Lung (tissue), 12 donors: ENCODE measurements around the gene TCP10L. TPM values are rescaled to one million over a fixed set of nuclear protein-coding genes. Genes with fewer than 3 reads are reported as not detected.

Source experiments
- ATAC-seq: fragments of 200-7000 bp; cut with Tn5 transposase; one replicate; pipeline ENCODE4 v1.9.1; 2020; ENCODE audit warnings: moderate number of reproducible peaks; ENCODE audit not compliant: insufficient read depth, low FRiP score
- DNase-seq, 3 donors: peaks; one replicate each; pipeline ENCODE4 v3.0.0-alpha.2; 2013 to 2017
- H3K27ac ChIP-seq, 2 donors: one replicate each; pipeline ENCODE4 v1.5.1; 2013; ENCODE audit warnings: mild to moderate bottlenecking in 2 of 2, moderate library complexity in 2 of 2, control low read depth in 1 of 2, inconsistent platforms in 1 of 2, low read depth in 1 of 2, low read length in 1 of 2
- H3K27me3 ChIP-seq, 3 donors: one replicate each; pipeline ENCODE4 v1.5.1; 2013; ENCODE audit warnings: low read length in 2 of 3; ENCODE audit not compliant: control insufficient read depth in 3 of 3, insufficient read depth in 3 of 3
- H3K36me3 ChIP-seq, 4 donors: one replicate each; pipeline ENCODE4 v1.5.1; 2013; ENCODE audit warnings: low read length in 4 of 4, mild to moderate bottlenecking in 1 of 4, moderate library complexity in 1 of 4; ENCODE audit not compliant: control insufficient read depth in 4 of 4, insufficient read depth in 4 of 4
- H3K4me1 ChIP-seq, 5 donors: one replicate each; pipeline ENCODE4 v1.5.1; 2013; ENCODE audit warnings: low read length in 5 of 5, mild to moderate bottlenecking in 2 of 5, moderate library complexity in 1 of 5; ENCODE audit not compliant: control insufficient read depth in 5 of 5, insufficient read depth in 5 of 5
- H3K4me3 ChIP-seq: one replicate; pipeline ENCODE4 v1.5.1; 2013; ENCODE audit warnings: mild to moderate bottlenecking, control low read depth, moderate library complexity
- H3K9ac ChIP-seq, 2 donors: one replicate each; pipeline ENCODE4 v1.5.1; 2013; ENCODE audit warnings: low read length in 2 of 2, control low read depth in 1 of 2; ENCODE audit not compliant: insufficient read depth in 1 of 2
- H3K9me3 ChIP-seq, 4 donors: one replicate each; pipeline ENCODE4 v1.5.1; 2013; ENCODE audit warnings: low read length in 3 of 4, mild to moderate bottlenecking in 1 of 4, moderate library complexity in 1 of 4; ENCODE audit not compliant: control insufficient read depth in 4 of 4, insufficient read depth in 3 of 4
- WGBS, 2 donors: extraction: QIAGEN DNeasy Blood & Tissue Kit; methylation state at CpG; one replicate each; pipeline ENCODE4 v1.1.7; 2013; 5-methylcytosine and 5-hydroxymethylcytosine counted together
- polyA plus RNA-seq, 2 donors: library from polyadenylated mRNA; stranded (reverse); fragments of 200-250 nt; gene quantifications; one replicate each; pipeline ENCODE4 v1.2.1, GENCODE V29; 2013
- total RNA-seq, 2 donors: library from RNA; depleted of rRNA in 1 of 2; stranded (reverse); fragments of >200 nt in 1 of 2; gene quantifications; one replicate each; pipeline ENCODE4 v1.2.1, GENCODE V29; 2014 to 2021
- TF ChIP-seq, protein P1 (sequence below): IDR thresholded peaks from 2 replicates; pipeline ENCODE4 v1.5.1; 2012; ENCODE audit warnings: mild to moderate bottlenecking; ENCODE audit errors: control extremely low read depth, extremely low read depth
- donor health status: control.
- donor health status: control.
- donor health status: Bipolar disorder and iron deficiency.
- donor health status: healthy.
- donor health status: DM: yes; HTN: yes; CAD: no.

The TCP10L gene
- total and polyA plus RNA-seq, 4 donors, result 0.25 to 0.71 (median 0.54) TPM

DNA sequence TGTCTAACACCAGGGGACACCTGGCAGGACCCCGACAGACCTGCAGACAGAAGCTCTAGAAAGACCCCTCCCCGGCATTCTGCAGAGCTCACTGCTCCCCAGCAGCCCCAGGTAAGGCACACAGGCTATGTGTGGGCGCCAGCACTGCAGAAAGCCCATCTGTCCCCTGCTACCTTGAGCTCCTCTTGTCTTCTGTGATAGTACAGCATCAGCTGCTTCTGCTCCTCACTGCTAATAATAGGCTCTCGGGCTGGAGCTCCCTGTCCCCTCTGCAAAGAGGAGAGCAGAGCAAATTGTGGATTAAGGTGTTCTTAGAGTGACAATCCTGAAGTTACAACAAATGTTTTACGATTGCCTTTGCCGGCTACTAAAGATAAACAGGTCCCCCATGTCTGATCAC, 16.8 kb upstream of the TCP10L start:
- 95% methylated on average over 6 of the region's 6 CpGs for WGBS, 2 donors
- TF ChIP-seq, protein P1, sequence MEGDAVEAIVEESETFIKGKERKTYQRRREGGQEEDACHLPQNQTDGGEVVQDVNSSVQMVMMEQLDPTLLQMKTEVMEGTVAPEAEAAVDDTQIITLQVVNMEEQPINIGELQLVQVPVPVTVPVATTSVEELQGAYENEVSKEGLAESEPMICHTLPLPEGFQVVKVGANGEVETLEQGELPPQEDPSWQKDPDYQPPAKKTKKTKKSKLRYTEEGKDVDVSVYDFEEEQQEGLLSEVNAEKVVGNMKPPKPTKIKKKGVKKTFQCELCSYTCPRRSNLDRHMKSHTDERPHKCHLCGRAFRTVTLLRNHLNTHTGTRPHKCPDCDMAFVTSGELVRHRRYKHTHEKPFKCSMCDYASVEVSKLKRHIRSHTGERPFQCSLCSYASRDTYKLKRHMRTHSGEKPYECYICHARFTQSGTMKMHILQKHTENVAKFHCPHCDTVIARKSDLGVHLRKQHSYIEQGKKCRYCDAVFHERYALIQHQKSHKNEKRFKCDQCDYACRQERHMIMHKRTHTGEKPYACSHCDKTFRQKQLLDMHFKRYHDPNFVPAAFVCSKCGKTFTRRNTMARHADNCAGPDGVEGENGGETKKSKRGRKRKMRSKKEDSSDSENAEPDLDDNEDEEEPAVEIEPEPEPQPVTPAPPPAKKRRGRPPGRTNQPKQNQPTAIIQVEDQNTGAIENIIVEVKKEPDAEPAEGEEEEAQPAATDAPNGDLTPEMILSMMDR, result no peak
- Histone ChIP-seq H3K36me3 (peaks cover 13 to 46% (median 30%) of the 10 kb centered on the region in 4 donors), H3K4me3 (no peak overlapping the region), H3K9ac (no peak overlapping the region), H3K9me3 (peaks cover 0 to 2% (median 0%) of the 10 kb centered on the region in 4 donors), H3K27ac (no peak overlapping the region), H3K27me3 (no peaks in the 10 kb centered on the region), H3K4me1 (peaks cover 0 to 2% (median 0%) of the 10 kb centered on the region in 5 donors)
- DNase-seq, result no peak
- no peak for ATAC-seq

- Histone ChIP-seq H3K9me3 (peaks cover 0 to 2% (median 0%) of the 10 kb centered on the region in 4 donors), H3K9ac (no peak overlapping the region), H3K27me3 (no peaks in the 10 kb centered on the region), H3K27ac (no peak overlapping the region), H3K36me3 (peaks cover 9 to 32% (median 22%) of the 10 kb centered on the region in 4 donors), H3K4me1 (peaks cover 0 to 2% (median 0%) of the 10 kb centered on the region in 5 donors), H3K4me3 (no peak overlapping the region)
- 91 to 94% methylated on average over 8 of the region's 8 CpGs for WGBS, 2 donors
- ATAC-seq (no peak), DNase-seq (no peak)
- TF ChIP-seq, protein P1, result no peak
These were observed 14.2 kb upstream of the TCP10L start for GRCh38 chr21:32599526-32599925.

- no peak for ATAC-seq
- Histone ChIP-seq H3K27ac (no peak overlapping the region), H3K27me3 (no peaks in the 10 kb centered on the region), H3K36me3 (peaks cover 9 to 28% (median 19%) of the 10 kb centered on the region in 4 donors), H3K4me3 (no peak overlapping the region), H3K4me1 (peaks cover 0 to 2% (median 0%) of the 10 kb centered on the region in 5 donors), H3K9me3 (peaks cover 0 to 2% (median 0%) of the 10 kb centered on the region in 4 donors), H3K9ac (no peak overlapping the region)
- 79 to 91% methylated on average over 5 of the region's 5 CpGs for WGBS, 2 donors
- TF ChIP-seq, protein P1, result no peak
- DNase-seq, result no peak
These were observed 13.8 kb upstream of the TCP10L start for GRCh38 chr21:32599091-32599490.

DNA sequence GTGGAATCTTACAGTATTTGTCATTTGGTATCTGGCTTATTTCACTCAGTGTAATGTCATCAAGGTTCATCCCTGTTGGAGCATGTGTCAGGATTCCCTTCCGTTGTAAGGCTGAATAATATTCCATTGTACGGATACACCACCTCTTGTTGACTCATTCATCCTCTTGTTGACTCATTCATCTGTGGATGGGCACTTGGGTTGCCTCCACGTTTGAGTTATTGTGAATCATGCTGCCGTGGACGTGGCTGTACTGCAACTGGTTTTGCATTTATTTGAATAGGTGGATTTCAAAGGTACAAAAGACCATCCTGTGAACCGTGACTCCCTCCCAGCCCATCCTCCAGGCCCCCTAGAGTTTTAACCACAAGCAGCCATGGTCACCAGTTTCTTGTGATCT, 11.9 kb upstream of the TCP10L start:
- Histone ChIP-seq H3K4me3 (no peak overlapping the region), H3K27me3 (no peaks in the 10 kb centered on the region), H3K27ac (no peak overlapping the region), H3K9ac (no peak overlapping the region), H3K36me3 (peaks cover 3 to 13% (median 10%) of the 10 kb centered on the region in 4 donors), H3K4me1 (no peaks in the 10 kb centered on the region), H3K9me3 (peaks cover 0 to 2% (median 0%) of the 10 kb centered on the region in 4 donors)
- WGBS, 2 donors, result 58 to 83% methylated on average over 6 of the region's 6 CpGs
- DNase-seq (no peak), ATAC-seq (no peak)
- TF ChIP-seq, protein P1, result no peak
